H9 (cell line): Measurements from ENCODE around the gene ERC1. TPM values are rescaled to one million over a fixed set of nuclear protein-coding genes. Genes with fewer than 3 reads are reported as not detected.

Source experiments
- DNase-seq: peaks from one replicate; pipeline ENCODE4 v3.0.0-alpha.2; 2017
- H2AFZ ChIP-seq: one replicate; pipeline ENCODE4 v1.6.1; 2013; ENCODE audit warnings: mild to moderate bottlenecking, low read length, control low read depth, moderate library complexity
- H2AK5ac ChIP-seq: 2 replicates; pipeline ENCODE4 v1.6.1; 2013; ENCODE audit warnings: low read length, control low read depth, mixed read lengths; ENCODE audit not compliant: insufficient read length
- H2BK120ac ChIP-seq: one replicate; pipeline ENCODE4 v1.6.1; 2013; ENCODE audit warnings: low read depth, mild to moderate bottlenecking, low read length, control low read depth, inconsistent platforms; ENCODE audit not compliant: poor library complexity, severe bottlenecking
- H2BK12ac ChIP-seq: 2 replicates; pipeline ENCODE4 v1.6.1; 2013; ENCODE audit warnings: low read length, control low read depth, mixed read lengths, low read depth; ENCODE audit not compliant: insufficient read length
- H2BK15ac ChIP-seq: 2 replicates; pipeline ENCODE4 v1.6.1; 2013; ENCODE audit warnings: low read depth, low read length, control low read depth
- H2BK20ac ChIP-seq: one replicate; pipeline ENCODE4 v1.6.1; 2013; ENCODE audit warnings: low read depth, mild to moderate bottlenecking, low read length, control low read depth, inconsistent platforms; ENCODE audit not compliant: poor library complexity, severe bottlenecking
- H2BK5ac ChIP-seq: 2 replicates; pipeline ENCODE4 v1.6.1; 2013; ENCODE audit warnings: low read length, control low read depth, mixed read lengths; ENCODE audit not compliant: insufficient read length
- H3K14ac ChIP-seq: 2 replicates; pipeline ENCODE4 v1.6.1; 2013; ENCODE audit warnings: low read length, control low read depth; ENCODE audit not compliant: insufficient read depth
- H3K18ac ChIP-seq: 2 replicates; pipeline ENCODE4 v1.6.1; 2013; ENCODE audit warnings: low read depth, mild to moderate bottlenecking, mixed read lengths, low read length, control low read depth; ENCODE audit not compliant: insufficient read length
- H3K23ac ChIP-seq: 2 replicates; pipeline ENCODE4 v1.6.1; 2013; ENCODE audit warnings: low read length, control low read depth, mixed read lengths, low read depth; ENCODE audit not compliant: insufficient read length
- H3K23me2 ChIP-seq: 2 replicates; pipeline ENCODE4 v1.6.1; 2013; ENCODE audit warnings: low read depth, mild to moderate bottlenecking, mixed read lengths, low read length, control low read depth; ENCODE audit not compliant: insufficient read length, poor library complexity, severe bottlenecking
- H3K27ac ChIP-seq: 2 replicates; pipeline ENCODE4 v1.5.1; 2013; ENCODE audit warnings: low read length, control low read depth, mixed read lengths, low read depth; ENCODE audit not compliant: insufficient read length
- H3K27me3 ChIP-seq: 2 replicates; pipeline ENCODE4 v1.6.1; 2013; ENCODE audit warnings: low read length, control low read depth, inconsistent platforms; ENCODE audit not compliant: insufficient read depth
- H3K4ac ChIP-seq: 2 replicates; pipeline ENCODE4 v1.6.1; 2013; ENCODE audit warnings: low read depth, mild to moderate bottlenecking, control low read depth, inconsistent platforms, low read length, moderate library complexity
- H3K4me1 ChIP-seq: 2 replicates; pipeline ENCODE4 v1.6.1; 2013; ENCODE audit warnings: low read length, control low read depth, inconsistent platforms; ENCODE audit not compliant: insufficient read depth
- H3K4me2 ChIP-seq: 2 replicates; pipeline ENCODE4 v1.6.1; 2013; ENCODE audit warnings: low read length, control low read depth, mixed read lengths; ENCODE audit not compliant: insufficient read length, insufficient read depth
- H3K56ac ChIP-seq: 2 replicates; pipeline ENCODE4 v1.6.1; 2013; ENCODE audit warnings: low read depth, mild to moderate bottlenecking, mixed read lengths, low read length, control low read depth; ENCODE audit not compliant: insufficient read length
- H3K79me1 ChIP-seq: 2 replicates; pipeline ENCODE4 v1.6.1; 2013; ENCODE audit warnings: low read depth, mild to moderate bottlenecking, moderate library complexity, low read length, control low read depth, inconsistent platforms; ENCODE audit not compliant: insufficient read depth, poor library complexity, severe bottlenecking
- H3K79me2 ChIP-seq: 2 replicates; pipeline ENCODE4 v1.6.1; 2013; ENCODE audit warnings: low read length, control low read depth, inconsistent platforms; ENCODE audit not compliant: insufficient read depth
- H3K9ac ChIP-seq: 2 replicates; pipeline ENCODE4 v1.6.1; 2013; ENCODE audit warnings: low read length, control low read depth, mixed read lengths; ENCODE audit not compliant: insufficient read length; ENCODE audit errors: extremely low read depth
- H3K9me3 ChIP-seq: one replicate; pipeline ENCODE4 v1.6.1; 2013; ENCODE audit warnings: low read depth, low read length, inconsistent platforms; ENCODE audit not compliant: control insufficient read depth
- H3T11ph ChIP-seq: one replicate; pipeline ENCODE4 v1.6.1; 2013; ENCODE audit warnings: mild to moderate bottlenecking, low read length, control low read depth, inconsistent platforms
- H4K20me1 ChIP-seq: one replicate; pipeline ENCODE4 v1.6.1; 2013; ENCODE audit not compliant: control insufficient read depth, insufficient read length, insufficient read depth
- H4K5ac ChIP-seq: 2 replicates; pipeline ENCODE4 v1.6.1; 2013; ENCODE audit warnings: low read depth, mild to moderate bottlenecking, mixed read lengths, low read length, control low read depth; ENCODE audit not compliant: insufficient read length
- H4K8ac ChIP-seq: replicated peaks from 2 replicates; pipeline ENCODE4 v1.6.1; 2013; ENCODE audit warnings: low read length, control low read depth, mixed read lengths, low read depth; ENCODE audit not compliant: insufficient read length
- H4K91ac ChIP-seq: 2 replicates; pipeline ENCODE4 v1.6.1; 2013; ENCODE audit warnings: low read depth, mild to moderate bottlenecking, moderate library complexity, mixed read lengths, low read length, control low read depth; ENCODE audit not compliant: insufficient read length
- H3K27ac Mint-ChIP-seq, 3 experiments: 2 replicates in 2 of 3; 3 replicates in 1 of 3; pipeline ENCODE4 v1.8.0; 2020 to 2021; ENCODE audit warnings: mixed read lengths in 3 of 3, mild to moderate bottlenecking in 1 of 3, moderate library complexity in 1 of 3
- H3K27me3 Mint-ChIP-seq: 2 replicates; pipeline ENCODE4 v1.8.0; 2021; ENCODE audit warnings: low read depth, mild to moderate bottlenecking, moderate library complexity, mixed read lengths
- H3K36me3 Mint-ChIP-seq, 3 experiments: 2 replicates in 2 of 3; 3 replicates in 1 of 3; pipeline ENCODE4 v1.8.0; 2020 to 2021; ENCODE audit warnings: low read depth in 3 of 3, mixed read lengths in 3 of 3; ENCODE audit not compliant: insufficient read depth in 1 of 3
- H3K4me1 Mint-ChIP-seq, 2 experiments: 2 replicates each; pipeline ENCODE4 v1.8.0; 2020; ENCODE audit warnings: mixed read lengths in 2 of 2
- H3K4me3 Mint-ChIP-seq, 2 experiments: 2 replicates in 1 of 2; 3 replicates in 1 of 2; pipeline ENCODE4 v1.8.0; 2020 to 2021; ENCODE audit warnings: mild to moderate bottlenecking in 2 of 2, mixed read lengths in 2 of 2, moderate library complexity in 1 of 2
- H3K9me3 Mint-ChIP-seq, 2 experiments: 2 replicates in 1 of 2; 3 replicates in 1 of 2; pipeline ENCODE4 v1.8.0; 2020; ENCODE audit warnings: mild to moderate bottlenecking in 2 of 2, mixed read lengths in 2 of 2, moderate library complexity in 1 of 2
- CTCF ChIP-seq: fragments of 200-600 bp; sonication (generic); conservative IDR thresholded peaks from 3 replicates; pipeline ENCODE4 v1.8.0; 2021; ENCODE audit warnings: antibody characterized with exemption, mild to moderate bottlenecking
- WGBS: extraction: QIAGEN DNeasy Blood & Tissue Kit; methylation state at CpG from one replicate; pipeline ENCODE4 v1.1.7; 2013; ENCODE audit warnings: missing lambda C conversion rate, low lambda C conversion rate, mixed read lengths; ENCODE audit not compliant: insufficient read length; ENCODE audit errors: extremely low coverage; 5-methylcytosine and 5-hydroxymethylcytosine counted together
- total RNA-seq: library from RNA; stranded (reverse); gene quantifications from 2 replicates; pipeline ENCODE4 v1.2.1, GENCODE V29; 2021

ERC1 gene
- total RNA-seq, 1 experiment from 2014 or later: 51.2 TPM

- DNase-seq: no peak
- Histone ChIP-seq H3K27ac (no peak overlapping the region), H4K8ac (no peak overlapping the region), H2BK20ac (no peak overlapping the region), H2AFZ (no peak overlapping the region), H4K20me1 (no peaks in the 10 kb centered on the region), H3K4ac (no peak overlapping the region), H3K4me1 (no peaks in the 10 kb centered on the region), H3K4me2 (no peak overlapping the region), H3K79me2 (no peaks in the 10 kb centered on the region), H4K91ac (no peak overlapping the region), H3K9me3 (peaks cover 10% of the 10 kb centered on the region), H2BK12ac (no peak overlapping the region), H2BK120ac (no peak overlapping the region), H3K23ac (no peak overlapping the region), H3T11ph (no peak overlapping the region), H4K5ac (no peak overlapping the region), H3K23me2 (no peaks in the 10 kb centered on the region), H3K27me3 (no peaks in the 10 kb centered on the region; the same call in 1 of the 2 replicates), H3K9ac (no peak overlapping the region), H2BK15ac (no peak overlapping the region), H3K79me1 (no peaks in the 10 kb centered on the region), H2AK5ac (peak overlapping the region; percentile 41), H3K56ac (no peak overlapping the region), H2BK5ac (no peak overlapping the region), H3K14ac (no peak overlapping the region), H3K18ac (no peak overlapping the region)
- H3K36me3 Mint-ChIP-seq: peaks cover 29 to 32% (median 32%) of the 10 kb centered on the region in 3 experiments
- peaks cover 31 to 37% of the 10 kb centered on the region in 2 experiments for H3K4me1 Mint-ChIP-seq
- no CpG with 5 or more reads among the region's 11 CpGs for WGBS
- peaks cover 26 to 29% of the 10 kb centered on the region in 2 experiments for H3K9me3 Mint-ChIP-seq
- H3K27me3 Mint-ChIP-seq: peaks cover 49% of the 10 kb centered on the region
- no peak overlapping the region for H3K4me3 Mint-ChIP-seq
- no peak overlapping the region for H3K27ac Mint-ChIP-seq
- TF ChIP-seq CTCF: no peak
Measured at GRCh38 chr12:1421091-1421846, 430.2 kb downstream of the ERC1 start.
